Measurements from ENCODE around the gene SH2D3C.

GRCh38 chr9:127755061-127756060, 23.1 kb downstream of the SH2D3C start:
- TF ChIP-seq MAX (IDR thresholded peaks at IDR 0.05) (no peak), SMC3 (IDR thresholded peaks at IDR 0.05) (no peak), CTCF (IDR thresholded peaks at IDR 0.05) (no peak), POLR2A (IDR thresholded peaks at IDR 0.05; ENCODE audit: low read length) (no peak), ESRRA (IDR thresholded peaks at IDR 0.05; ENCODE audit: borderline replicate concordance, low read length) (no peak)

Measured in A549 (cell line).